ENCODE data around the gene MAGI1. TPM values are rescaled to one million over a fixed set of nuclear protein-coding genes. Genes with fewer than 3 reads are reported as not detected.
A peak's percentile ranks its signal among the peaks of the same experiment; 100 is the strongest.

The MAGI1 gene
- total and polyA plus RNA-seq, 4 donors = 9.9 to 88.1 (median 24.6) TPM

DNA sequence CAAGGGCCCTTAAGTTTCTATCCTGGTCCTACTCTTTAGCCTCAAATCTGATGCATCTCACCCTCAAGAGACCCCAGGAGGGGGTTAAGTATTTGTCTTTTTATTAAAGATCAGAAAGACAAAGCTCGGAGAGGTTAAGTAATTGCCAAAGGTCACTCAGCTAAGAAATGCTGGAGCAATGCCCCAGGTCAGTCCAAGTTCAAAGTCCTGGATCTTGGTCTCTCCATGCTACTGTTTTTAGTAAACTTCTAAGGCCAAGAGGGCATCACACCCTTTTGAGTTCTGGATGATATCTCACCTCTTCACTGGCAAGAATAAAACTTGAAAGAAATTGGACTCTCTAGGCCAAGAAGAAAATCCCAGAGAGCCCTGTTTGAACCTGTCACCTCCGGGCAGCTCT is 488.6 kb downstream of the MAGI1 start:
- Histone ChIP-seq H3K27ac (ENCODE audit: low read depth in 1 of 2, low read length in 1 of 2) (no peak overlapping the region), H3K4me1 (ENCODE audit: control insufficient read depth in 5 of 5, insufficient read depth in 5 of 5, low read length in 5 of 5) (peaks cover 4 to 21% (median 12%) of the 10 kb centered on the region in 5 donors), H3K4me3 (no peak overlapping the region), H3K36me3 (ENCODE audit: control insufficient read depth in 4 of 4, insufficient read depth in 4 of 4, low read length in 4 of 4) (no peaks in the 10 kb centered on the region), H3K9me3 (ENCODE audit: control insufficient read depth in 4 of 4, insufficient read depth in 3 of 4, low read length in 3 of 4) (peaks cover 0 to 4% (median 0%) of the 10 kb centered on the region in 4 donors), H3K27me3 (ENCODE audit: control insufficient read depth in 3 of 3, insufficient read depth in 3 of 3, low read length in 2 of 3) (no peaks in the 10 kb centered on the region), H3K9ac (ENCODE audit: insufficient read depth in 1 of 2, low read length in 2 of 2) (no peak overlapping the region)
- no peak for DNase-seq
- ATAC-seq (ENCODE audit: insufficient read depth, low FRiP score) = no peak
- 71 to 82% methylated on average over 2 of the region's 2 CpGs for WGBS, 2 donors
- TF ChIP-seq, protein P1, sequence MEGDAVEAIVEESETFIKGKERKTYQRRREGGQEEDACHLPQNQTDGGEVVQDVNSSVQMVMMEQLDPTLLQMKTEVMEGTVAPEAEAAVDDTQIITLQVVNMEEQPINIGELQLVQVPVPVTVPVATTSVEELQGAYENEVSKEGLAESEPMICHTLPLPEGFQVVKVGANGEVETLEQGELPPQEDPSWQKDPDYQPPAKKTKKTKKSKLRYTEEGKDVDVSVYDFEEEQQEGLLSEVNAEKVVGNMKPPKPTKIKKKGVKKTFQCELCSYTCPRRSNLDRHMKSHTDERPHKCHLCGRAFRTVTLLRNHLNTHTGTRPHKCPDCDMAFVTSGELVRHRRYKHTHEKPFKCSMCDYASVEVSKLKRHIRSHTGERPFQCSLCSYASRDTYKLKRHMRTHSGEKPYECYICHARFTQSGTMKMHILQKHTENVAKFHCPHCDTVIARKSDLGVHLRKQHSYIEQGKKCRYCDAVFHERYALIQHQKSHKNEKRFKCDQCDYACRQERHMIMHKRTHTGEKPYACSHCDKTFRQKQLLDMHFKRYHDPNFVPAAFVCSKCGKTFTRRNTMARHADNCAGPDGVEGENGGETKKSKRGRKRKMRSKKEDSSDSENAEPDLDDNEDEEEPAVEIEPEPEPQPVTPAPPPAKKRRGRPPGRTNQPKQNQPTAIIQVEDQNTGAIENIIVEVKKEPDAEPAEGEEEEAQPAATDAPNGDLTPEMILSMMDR (IDR thresholded peaks at IDR 0.05; ENCODE audit: control extremely low read depth, extremely low read depth) = no peak

DNA sequence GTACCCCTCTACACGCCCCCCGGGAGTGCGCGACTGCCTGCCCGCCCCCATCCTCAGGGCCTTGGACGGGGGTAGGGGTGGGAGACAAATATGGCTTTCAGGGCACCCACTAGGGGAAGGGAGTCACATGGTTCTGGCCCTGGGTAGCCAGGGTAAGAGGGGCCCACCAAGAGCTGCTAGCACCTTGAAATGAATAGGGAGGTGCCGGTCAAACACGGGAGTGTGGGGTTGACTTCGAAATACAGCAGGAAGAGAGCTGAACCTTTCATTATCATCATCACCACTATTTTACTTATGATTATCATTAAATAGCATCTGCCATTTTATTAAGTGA is 489.1 kb downstream of the MAGI1 start:
- 33 to 39% methylated on average over 9 of the region's 9 CpGs for WGBS, 2 donors
- Histone ChIP-seq H3K4me1 (ENCODE audit: control insufficient read depth in 5 of 5, insufficient read depth in 5 of 5, low read length in 5 of 5) (peaks cover 4 to 24% (median 12%) of the 10 kb centered on the region in 5 donors), H3K4me3 (no peak overlapping the region), H3K27me3 (ENCODE audit: control insufficient read depth in 3 of 3, insufficient read depth in 3 of 3, low read length in 2 of 3) (no peaks in the 10 kb centered on the region), H3K27ac (ENCODE audit: low read depth in 1 of 2, low read length in 1 of 2) (peak overlapping the region in 1 of 2 donors; percentile 38), H3K36me3 (ENCODE audit: control insufficient read depth in 4 of 4, insufficient read depth in 4 of 4, low read length in 4 of 4) (no peaks in the 10 kb centered on the region), H3K9me3 (ENCODE audit: control insufficient read depth in 4 of 4, insufficient read depth in 3 of 4, low read length in 3 of 4) (peaks cover 0 to 4% (median 0%) of the 10 kb centered on the region in 4 donors), H3K9ac (ENCODE audit: insufficient read depth in 1 of 2, low read length in 2 of 2) (no peak overlapping the region)
- ATAC-seq (ENCODE audit: insufficient read depth, low FRiP score) (no peak), DNase-seq (no peak)
- TF ChIP-seq, protein P1 (IDR thresholded peaks at IDR 0.05; ENCODE audit: control extremely low read depth, extremely low read depth) = no peak

DNA sequence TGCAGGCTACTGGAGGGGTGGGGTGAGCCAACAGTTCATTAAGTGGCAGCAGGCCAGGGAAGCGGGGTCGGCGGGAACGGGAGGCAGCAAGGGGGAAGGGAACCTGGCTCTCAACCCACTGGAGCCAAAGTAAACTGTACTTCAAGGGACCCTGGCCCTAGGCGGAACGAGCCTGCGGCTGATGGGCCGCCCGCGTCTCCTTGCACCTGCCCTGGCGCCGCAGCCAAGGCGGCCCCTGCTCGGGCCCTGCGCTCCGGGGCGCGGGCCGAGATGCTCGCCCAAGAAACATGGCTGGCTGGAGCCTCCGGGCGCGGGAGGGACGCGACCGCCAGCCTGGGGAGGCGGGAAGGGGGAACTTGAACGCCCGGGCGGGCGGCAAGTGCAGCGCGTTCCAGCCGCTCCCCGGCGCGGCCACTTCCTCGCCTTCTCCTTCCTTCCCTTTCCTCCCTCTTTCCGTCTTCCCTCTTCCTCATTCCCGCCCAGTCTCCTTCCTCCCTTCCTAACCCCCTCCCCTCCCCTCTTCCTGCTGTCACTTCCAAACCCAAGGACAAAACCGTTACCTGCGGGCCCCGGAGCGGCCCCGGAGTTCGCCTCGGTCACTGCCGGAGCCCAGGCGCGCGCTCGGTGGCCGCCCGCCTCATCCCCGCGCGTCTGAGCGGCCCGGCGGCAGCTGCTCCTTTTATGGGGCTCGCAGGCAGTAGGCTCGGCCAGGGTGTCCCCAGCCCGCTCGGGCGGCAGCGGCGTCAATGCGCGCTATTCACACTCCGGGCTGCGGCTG is 489.7 kb downstream of the MAGI1 start:
- TF ChIP-seq, protein P1 (IDR thresholded peaks at IDR 0.05; ENCODE audit: control extremely low read depth, extremely low read depth) = no peak
- H3K36me3 ChIP-seq (ENCODE audit: control insufficient read depth in 4 of 4, insufficient read depth in 4 of 4, low read length in 4 of 4) = no peaks in the 10 kb centered on the region
- H3K27ac ChIP-seq (ENCODE audit: low read depth in 1 of 2, low read length in 1 of 2) = peak overlapping the region in 1 of 2 donors; percentile 38
- H3K4me1 ChIP-seq (ENCODE audit: control insufficient read depth in 5 of 5, insufficient read depth in 5 of 5, low read length in 5 of 5) = peaks cover 4 to 24% (median 12%) of the 10 kb centered on the region in 5 donors
- peak overlapping the region; percentile 25 for H3K4me3 ChIP-seq
- H3K9ac ChIP-seq (ENCODE audit: insufficient read depth in 1 of 2, low read length in 2 of 2) = no peak overlapping the region
- H3K27me3 ChIP-seq (ENCODE audit: control insufficient read depth in 3 of 3, insufficient read depth in 3 of 3, low read length in 2 of 3) = no peaks in the 10 kb centered on the region
- peak; percentile 12 for ATAC-seq (ENCODE audit: insufficient read depth, low FRiP score)
- peaks cover 0 to 4% (median 0%) of the 10 kb centered on the region in 4 donors for H3K9me3 ChIP-seq (ENCODE audit: control insufficient read depth in 4 of 4, insufficient read depth in 3 of 4, low read length in 3 of 4)
- 3 to 6% methylated on average over 41 to 71 of the region's 71 CpGs for WGBS, 2 donors
- peak; percentile 49 to 55 (median 54) for DNase-seq

Data from lung (tissue), 12 donors.